Fibroblast of skin of scalp (primary cell): ENCODE data around the gene FRMD4A.
A peak's percentile ranks its signal among the peaks of the same experiment; 100 is the strongest.
"Not testable (repeated sequence)": the region's sequence is repeated elsewhere in the genome, so short reads cannot be mapped to it uniquely, and the experiment has no call there.

Source experiments
- DNase-seq: peaks from one replicate; pipeline ENCODE4 v3.0.0-alpha.2; 2013

Gene FRMD4A

DNA sequence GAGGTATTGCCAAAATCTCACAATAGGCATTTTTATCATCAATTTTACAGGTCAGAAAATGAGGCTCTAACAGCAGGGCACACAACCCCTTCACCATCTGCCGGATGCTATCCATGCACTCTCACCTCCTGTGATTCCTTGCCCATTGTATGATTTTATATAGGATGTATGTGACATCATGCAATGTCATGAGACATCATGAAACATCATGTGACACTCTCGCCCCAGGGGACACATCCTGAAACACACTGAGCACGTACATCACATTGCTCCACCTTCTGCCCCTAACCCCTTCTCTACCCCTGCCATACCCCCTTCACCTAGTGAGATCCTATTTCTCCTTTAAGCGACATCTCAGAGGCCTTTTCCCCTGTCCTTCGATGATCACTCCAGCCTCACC, 189.4 kb downstream of the FRMD4A start:
- no peak for DNase-seq

GRCh38 chr10:14137391-14137790, 193.3 kb downstream of the FRMD4A start:
- DNase-seq: no peak

DNA sequence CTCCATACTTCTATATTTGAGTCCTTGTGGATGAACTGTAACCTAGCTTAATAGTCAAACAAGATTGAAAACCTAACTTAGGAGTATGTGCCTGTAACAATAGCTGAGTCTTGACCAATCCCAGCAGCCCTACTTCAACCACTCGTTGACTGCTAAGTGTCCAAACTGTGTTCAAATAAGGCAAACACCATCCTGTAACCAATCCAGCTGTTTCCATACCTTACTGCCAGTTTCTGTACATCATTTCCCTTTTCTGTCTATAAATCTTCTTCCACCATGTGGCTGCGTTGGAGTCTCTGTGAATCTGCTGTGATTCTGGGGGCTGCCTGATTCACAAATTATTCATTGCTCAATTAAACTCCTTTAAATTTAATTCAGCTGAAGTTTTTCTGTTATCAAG, 195.5 kb downstream of the FRMD4A start:
- not testable (repeated sequence) for DNase-seq

DNA sequence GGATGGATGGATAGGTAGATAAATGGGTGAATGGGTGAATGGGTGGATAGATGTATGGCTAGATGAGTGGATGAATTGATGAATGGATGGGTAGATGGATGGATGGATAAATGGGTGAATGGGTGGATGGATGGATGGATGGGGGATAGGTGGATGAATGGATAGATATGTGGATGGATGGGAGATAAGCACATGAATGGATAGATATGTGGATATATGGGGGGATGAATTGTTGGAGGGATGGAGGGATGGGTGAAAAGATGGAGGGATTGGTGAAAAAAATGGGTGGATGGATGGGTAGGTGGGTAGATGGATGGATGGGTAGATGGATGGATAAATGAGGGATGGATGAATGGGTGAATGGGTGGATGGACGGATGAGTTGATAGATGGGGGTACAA, 196.4 kb downstream of the FRMD4A start:
- DNase-seq: no peak

DNA sequence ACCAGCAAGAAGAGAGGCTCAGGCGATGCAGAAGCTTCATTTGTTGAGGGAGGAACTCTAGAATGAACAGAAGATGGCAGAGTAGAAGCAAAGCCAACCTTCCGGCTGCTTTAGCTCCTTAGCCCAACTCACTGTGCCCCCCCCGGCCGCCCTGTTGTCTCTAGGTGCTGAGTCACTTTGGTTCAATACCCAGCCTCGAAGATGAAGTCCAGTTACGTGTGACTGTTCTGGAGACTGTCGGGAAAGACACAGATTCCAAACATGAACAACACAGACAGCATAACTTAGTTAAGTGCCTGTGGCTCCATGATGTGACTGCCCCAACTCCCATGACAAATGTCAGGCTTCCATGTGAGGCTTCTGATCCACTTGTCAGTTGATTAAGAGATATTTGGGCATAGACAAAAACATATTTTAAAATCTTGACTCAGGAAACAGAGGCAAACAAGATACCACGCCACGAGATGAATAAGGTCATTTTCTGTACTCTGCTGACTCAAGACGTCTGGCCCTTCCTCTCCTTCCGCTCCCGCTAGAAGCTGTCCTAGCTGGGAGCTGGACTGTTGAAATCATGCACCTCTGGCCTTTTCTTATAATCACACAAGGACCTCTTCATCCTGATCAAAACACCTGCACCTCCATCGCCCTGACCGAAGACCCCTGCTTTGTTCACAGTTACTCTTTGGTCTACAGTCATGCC, 199.3 kb downstream of the FRMD4A start:
- DNase-seq: no peak

- no peak for DNase-seq
Observed at GRCh38 chr10:14129770-14130169, 201.0 kb downstream of the FRMD4A start.

- DNase-seq: no peak
Observed at GRCh38 chr10:14128519-14128918, 202.2 kb downstream of the FRMD4A start.

DNA sequence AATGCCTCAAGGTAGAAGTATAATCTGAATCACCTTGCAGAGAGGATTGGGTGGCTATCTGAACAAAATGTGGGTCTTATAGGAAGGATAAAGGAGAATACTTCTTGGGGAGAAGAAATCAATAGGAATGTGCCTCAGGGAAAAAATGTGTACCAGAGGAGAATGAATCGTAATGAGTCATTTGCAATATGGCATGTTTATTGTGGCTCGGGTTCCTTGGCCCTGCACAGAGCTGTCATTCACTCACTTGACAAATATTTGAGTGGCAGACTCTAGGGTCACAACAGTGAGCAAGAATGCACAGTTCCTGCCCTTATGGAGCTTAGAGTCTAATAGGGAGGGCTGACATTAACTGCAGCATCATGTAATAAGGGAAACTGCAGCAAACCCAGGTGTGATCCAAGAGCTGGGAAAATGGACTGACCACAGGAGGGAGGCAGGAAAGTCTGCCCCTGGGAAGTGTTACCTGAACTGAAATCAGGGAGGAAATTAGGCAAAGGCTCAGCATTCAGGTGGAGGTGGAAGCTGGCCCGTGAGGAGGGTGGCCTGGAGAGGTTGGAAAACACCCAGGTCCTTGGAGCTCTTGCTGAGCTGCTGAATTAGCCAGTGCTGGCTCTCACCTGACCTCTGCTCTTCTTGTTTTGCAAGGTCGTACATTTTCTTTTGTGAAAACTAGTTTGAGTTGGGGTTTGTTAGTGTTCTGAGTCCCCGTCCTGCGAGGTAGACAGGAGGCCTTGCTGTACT, 203.9 kb downstream of the FRMD4A start:
- DNase-seq: peak; percentile 69

DNA sequence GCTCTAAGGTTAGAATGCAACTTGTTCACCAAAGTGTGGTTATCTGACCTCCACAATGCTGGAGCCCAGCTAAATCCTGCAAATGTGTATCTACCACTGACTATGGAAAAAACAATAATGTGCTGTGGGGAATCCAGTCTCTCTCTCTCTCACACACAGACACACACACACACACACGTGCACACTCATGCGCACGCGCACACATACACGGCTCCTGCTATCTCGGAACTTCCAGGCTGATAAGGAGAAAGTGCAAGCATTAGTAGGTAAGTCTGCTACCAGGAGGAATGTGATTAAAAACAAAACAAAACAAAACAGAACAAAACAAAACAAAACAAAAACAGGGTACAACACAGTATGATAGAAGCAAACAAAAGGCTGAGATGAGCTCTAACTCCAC, 205.2 kb downstream of the FRMD4A start:
- no peak for DNase-seq

DNA sequence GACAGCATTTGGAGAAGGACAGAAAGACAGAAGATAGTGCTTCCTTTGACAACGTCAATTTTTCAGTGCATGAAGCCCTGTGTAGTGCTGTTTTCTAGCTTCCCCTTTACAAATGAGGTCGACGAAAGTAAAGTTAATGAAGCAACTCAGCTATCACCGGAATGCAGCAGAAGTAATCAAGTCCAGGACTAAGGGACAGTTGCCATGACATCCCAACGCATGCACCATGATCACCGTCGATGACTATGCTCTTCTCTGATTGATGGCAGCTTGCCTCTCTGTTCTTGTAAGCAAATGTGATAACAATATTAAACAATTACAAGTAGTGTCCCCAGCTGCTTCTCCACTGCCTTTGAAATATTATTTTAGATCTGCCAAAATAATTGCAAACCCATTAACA, 205.8 kb downstream of the FRMD4A start:
- DNase-seq: peak; percentile 15

DNA sequence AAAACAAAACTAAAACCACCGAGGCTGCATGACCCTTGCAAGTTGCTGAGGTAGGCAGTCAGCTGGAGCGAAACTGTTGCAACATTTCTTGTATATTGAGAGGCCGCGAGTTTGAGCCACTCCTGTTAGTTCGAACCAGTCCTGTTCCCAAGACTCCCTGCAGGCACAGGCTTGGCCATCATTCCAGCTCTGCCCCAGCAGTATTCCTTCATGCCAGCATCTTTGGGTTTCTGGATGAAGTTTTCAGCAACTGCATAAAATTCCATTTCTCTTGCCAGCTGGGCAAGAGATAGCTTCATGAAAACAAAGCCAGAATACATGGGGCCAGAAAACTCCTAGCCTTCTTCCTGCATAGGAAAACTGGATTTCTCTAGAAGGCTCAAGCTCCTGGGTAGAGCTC, 207.6 kb downstream of the FRMD4A start:
- DNase-seq: no peak

GRCh38 chr10:14120812-14121211, 209.9 kb downstream of the FRMD4A start:
- DNase-seq: no peak

GRCh38 chr10:14118953-14119352, 211.8 kb downstream of the FRMD4A start:
- DNase-seq: no peak

DNA sequence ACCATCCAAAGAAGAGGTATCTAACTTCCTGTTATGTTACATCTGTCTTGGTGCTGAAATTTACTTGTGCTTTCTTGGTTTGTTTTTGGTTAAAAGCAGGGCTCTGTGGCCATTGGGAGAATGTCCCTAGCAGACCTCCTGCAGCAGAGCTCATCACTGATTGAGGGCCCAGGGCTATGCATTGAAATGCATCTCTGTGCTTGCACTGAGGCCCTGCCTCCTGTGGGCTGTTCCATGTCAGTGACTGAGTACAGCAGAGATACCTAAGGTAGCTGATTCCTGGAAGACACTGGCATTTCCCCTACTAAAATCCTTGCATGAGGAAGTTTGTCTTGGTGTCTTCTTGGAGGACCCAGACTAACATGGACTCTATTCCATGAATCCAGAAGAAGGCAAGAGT, 213.9 kb downstream of the FRMD4A start:
- no peak for DNase-seq

DNA sequence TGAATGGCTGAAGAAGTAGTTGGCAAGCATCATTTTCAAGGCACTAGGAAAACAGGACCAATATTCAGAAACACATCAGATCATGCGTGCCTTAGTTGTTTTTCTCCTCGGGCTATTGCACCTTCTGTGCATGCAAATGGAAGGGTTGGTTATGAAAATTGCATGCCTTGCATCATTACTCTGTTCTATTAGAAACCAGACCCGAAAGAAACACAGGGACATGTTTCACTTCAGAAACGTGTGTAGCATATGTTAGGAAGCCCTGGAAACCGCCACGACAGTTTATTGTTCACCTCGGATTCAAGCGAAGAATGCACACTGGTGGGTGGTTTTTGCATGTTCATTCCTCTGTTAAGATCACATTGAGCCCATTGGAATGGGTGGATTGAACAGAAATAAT, 214.7 kb downstream of the FRMD4A start:
- no peak for DNase-seq

DNA sequence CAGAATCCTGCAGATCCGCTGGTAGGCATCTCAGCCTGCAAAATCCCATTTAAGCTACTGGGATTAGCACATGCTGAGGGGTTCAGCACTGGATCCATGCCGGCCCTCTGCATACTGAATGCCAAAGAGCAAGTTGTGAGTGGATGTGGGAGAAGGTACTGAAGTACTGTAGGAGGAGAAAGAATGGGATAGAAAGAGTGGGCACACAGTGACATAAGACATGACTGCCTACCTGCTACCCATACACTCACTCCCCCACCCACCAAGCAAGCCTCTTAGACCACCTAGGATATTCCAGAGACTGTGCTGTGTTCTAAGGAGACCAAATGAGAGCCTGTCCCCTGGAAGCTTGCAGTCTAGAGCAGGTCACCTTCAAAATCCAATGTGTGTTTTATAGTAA, 215.9 kb downstream of the FRMD4A start:
- no peak for DNase-seq

GRCh38 chr10:14112056-14112455, 218.7 kb downstream of the FRMD4A start:
- DNase-seq: no peak

GRCh38 chr10:14111208-14111607, 219.5 kb downstream of the FRMD4A start:
- no peak for DNase-seq

DNA sequence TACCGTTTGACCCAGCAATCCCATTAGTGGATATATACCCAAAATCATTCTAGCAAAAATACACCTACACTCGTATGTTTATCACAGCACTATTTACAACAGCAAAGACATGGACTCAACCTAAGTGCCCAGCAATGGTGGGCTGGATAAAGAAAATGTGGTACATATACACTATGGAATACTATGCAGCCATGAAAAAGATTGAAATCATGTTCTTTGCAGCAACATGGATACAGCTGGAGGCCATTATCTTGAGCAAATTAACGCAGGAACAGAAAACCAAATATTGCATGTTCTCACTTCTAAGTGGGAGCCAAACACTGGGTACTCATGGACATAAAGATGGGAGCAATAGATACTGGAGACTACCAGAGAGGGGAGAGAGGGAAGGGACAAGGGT, 223.9 kb downstream of the FRMD4A start:
- no peak for DNase-seq

DNA sequence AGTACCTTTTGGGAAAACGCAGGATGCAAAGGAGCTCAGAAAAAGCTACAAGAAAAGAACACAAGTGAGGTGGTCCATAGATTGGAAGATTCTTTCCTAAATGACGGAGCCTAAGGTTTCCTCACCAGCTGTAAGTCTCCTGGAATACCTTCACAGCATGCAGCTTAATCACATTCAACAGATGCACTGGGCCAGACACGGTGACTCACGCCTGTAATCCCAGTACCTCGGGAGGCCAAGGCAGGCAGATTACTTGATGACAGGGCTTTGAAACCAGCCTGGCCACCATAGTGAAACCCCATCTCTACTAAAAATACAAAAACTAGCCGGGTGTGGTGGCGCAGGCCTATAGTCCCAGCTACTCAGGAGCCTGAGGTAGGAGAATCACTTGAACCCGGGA, 228.7 kb downstream of the FRMD4A start:
- peak; percentile 28 for DNase-seq

GRCh38 chr10:14099885-14100284, 230.8 kb downstream of the FRMD4A start:
- DNase-seq: no peak

DNA sequence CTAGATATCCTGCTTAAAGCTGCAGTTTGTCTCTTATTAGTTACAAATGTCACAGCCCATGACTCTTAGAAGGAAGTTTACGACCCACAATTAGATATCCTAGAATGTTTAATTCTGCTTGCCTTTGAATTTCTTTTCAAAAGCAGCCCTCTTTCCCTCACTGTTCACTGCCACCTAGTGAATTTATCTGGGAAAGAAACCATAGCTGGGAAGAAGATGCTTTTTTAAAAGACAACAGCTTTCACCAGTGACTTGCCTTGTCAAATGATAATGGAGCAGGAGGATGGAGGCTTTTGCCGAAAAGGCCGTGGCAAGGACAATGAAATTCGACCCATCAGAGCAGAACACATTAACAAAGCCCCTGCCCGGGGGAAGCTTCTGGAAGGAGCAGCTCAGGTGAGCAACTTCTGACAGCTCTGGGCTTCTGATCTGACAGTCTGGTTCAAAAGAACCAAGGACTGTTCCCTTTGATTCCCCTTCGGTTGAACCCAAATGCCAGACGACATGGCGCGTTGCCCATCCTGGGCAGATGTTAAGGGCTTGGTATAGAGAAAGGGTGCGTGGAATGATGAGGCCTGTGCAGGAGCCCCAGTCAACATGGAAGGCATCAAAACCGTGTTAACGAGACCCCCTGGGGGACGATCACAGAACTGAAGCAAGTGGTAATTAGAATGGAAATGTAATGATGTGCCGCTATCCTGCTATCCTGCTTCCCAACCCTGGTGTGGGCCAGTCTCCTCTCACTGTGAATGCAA, 236.8 kb downstream of the FRMD4A start:
- DNase-seq: peak; percentile 70

- no peak for DNase-seq
Observed at GRCh38 chr10:14092799-14093198, 237.9 kb downstream of the FRMD4A start.
